ENCODE measurements around the gene DLX6.

Gene DLX6

GRCh38 chr7:97006816-97007582, 1.6 kb downstream of the DLX6 start:
- TF ChIP-seq CTCF (IDR thresholded peaks at IDR 0.05; ENCODE audit: low read depth, low read length): no peak
- no peak overlapping the region for H3K4me3 ChIP-seq (ENCODE audit: low read depth, low read length)

- no peak for TF ChIP-seq CTCF (IDR thresholded peaks at IDR 0.05; ENCODE audit: low read depth, low read length)
- no peak overlapping the region for H3K4me3 ChIP-seq (ENCODE audit: low read depth, low read length)
Observed at GRCh38 chr7:97007583-97007861, 2.2 kb downstream of the DLX6 start.

GRCh38 chr7:97008275-97008917, 3.0 kb downstream of the DLX6 start:
- H3K4me3 ChIP-seq (ENCODE audit: low read depth, low read length): no peak overlapping the region
- TF ChIP-seq CTCF (IDR thresholded peaks at IDR 0.05; ENCODE audit: low read depth, low read length): no peak

GRCh38 chr7:97009753-97010732, 4.7 kb downstream of the DLX6 start:
- no peak overlapping the region for H3K4me3 ChIP-seq (ENCODE audit: low read depth, low read length)
- TF ChIP-seq CTCF (IDR thresholded peaks at IDR 0.05; ENCODE audit: low read depth, low read length): no peak

- no peak overlapping the region for H3K4me3 ChIP-seq (ENCODE audit: low read depth, low read length)
- TF ChIP-seq CTCF (IDR thresholded peaks at IDR 0.05; ENCODE audit: low read depth, low read length): no peak
Observed at GRCh38 chr7:97011104-97011503, 5.8 kb downstream of the DLX6 start.

GRCh38 chr7:97011536-97012364, 6.4 kb downstream of the DLX6 start:
- no peak for TF ChIP-seq CTCF (IDR thresholded peaks at IDR 0.05; ENCODE audit: low read depth, low read length)
- H3K4me3 ChIP-seq (ENCODE audit: low read depth, low read length): no peak overlapping the region

All from WI38 (cell line).